A549 (cell line): Measurements from ENCODE around the gene ANO4. TPM values are rescaled to one million over a fixed set of nuclear protein-coding genes. Genes with fewer than 3 reads are reported as not detected.

Source experiments
- ATAC-seq, 2 experiments: fragments of 200-7000 bp in 1 of 2; fragments of >200 bp in 1 of 2; cut with Nextera tagmentation in 1 of 2; cut with Tn5 transposase in 1 of 2; 3 replicates each; pipeline versions ENCODE4 v1.8.0 to v1.9.1; 2018 to 2020; ENCODE audit warnings: mild to moderate bottlenecking in 1 of 2, moderate library complexity in 1 of 2
- CTCF ChIA-PET: fragments of 300-600 bp; sonication (Branson Sonifier 250); formaldehyde crosslinking; extraction: SDS; loops from one replicate; lab custom pipeline; 2021; ENCODE audit warnings: antibody characterized with exemption, inconsistent platforms; lab: Yijun Ruan, JAX
- POLR2A ChIA-PET: fragments of 350-600 bp; formaldehyde crosslinking; extraction: SDS; loops from one replicate; lab custom pipeline; 2021; ENCODE audit warnings: antibody characterized with exemption, inconsistent platforms; lab: Yijun Ruan, JAX
- DNase-seq, 2 experiments: peaks; one replicate each; pipeline versions ENCODE4 v3.0.0 to v3.0.0-alpha.2; 2011 to 2016; ENCODE audit warnings: low read depth in 1 of 2, low spot score in 1 of 2
- FAIRE-seq: peaks from 2 replicates; lab custom pipeline; 2011; peaks lifted over from hg19 to GRCh38; lab: Jason Lieb, UNC
- H3K27ac ChIP-seq, 2 experiments: fragments of >200 bp; sonication (Bioruptor Twin); formaldehyde crosslinking; 3 replicates each; pipeline ENCODE4 v1.5.1; 2016 to 2017
- H3K4me1 ChIP-seq: fragments of >200 bp; sonication (Bioruptor Twin); formaldehyde crosslinking; 3 replicates; pipeline ENCODE4 v1.6.1; 2016
- H3K4me2 ChIP-seq: fragments of >200 bp; sonication (Bioruptor Twin); formaldehyde crosslinking; 3 replicates; pipeline ENCODE4 v1.6.1; 2016
- H3K4me3 ChIP-seq: fragments of >200 bp; sonication (Bioruptor Twin); formaldehyde crosslinking; 3 replicates; pipeline ENCODE4 v1.5.1; 2016
- H3K9me3 ChIP-seq: fragments of >200 bp; sonication (Bioruptor Twin); formaldehyde crosslinking; 3 replicates; pipeline ENCODE4 v1.6.1; 2016
- EHF ChIP-seq: fragments of 250-450 bp; sonication (Bioruptor Pico); IDR thresholded peaks from 2 replicates; pipeline ENCODE4 v1.5.0; 2020; ENCODE audit warnings: mild to moderate bottlenecking
- ELK1 ChIP-seq: fragments of 150-350 bp; IDR thresholded peaks from 2 replicates; pipeline ENCODE4 v1.6.1; 2014; ENCODE audit warnings: low read depth, mild to moderate bottlenecking, low read length
- ESRRA ChIP-seq: fragments of 150-350 bp; IDR thresholded peaks from 2 replicates; pipeline ENCODE4 v1.6.1; 2014; ENCODE audit warnings: mild to moderate bottlenecking, low read length, borderline replicate concordance
- FOSL2 ChIP-seq, 2 experiments: fragments of 450-650 bp in 1 of 2; fragments of >200 bp in 1 of 2; sonication (Bioruptor Twin) in 1 of 2; formaldehyde crosslinking; IDR thresholded peaks; 2 replicates each; pipeline versions ENCODE4 v1.5.0 to v1.6.1; 2016 to 2020; ENCODE audit warnings: mild to moderate bottlenecking in 1 of 2, moderate library complexity in 1 of 2
- FOXS1 ChIP-seq: fragments of 250-450 bp; sonication (Bioruptor Pico); IDR thresholded peaks from 2 replicates; pipeline ENCODE4 v1.5.0; 2020; ENCODE audit warnings: mild to moderate bottlenecking, moderate library complexity
- GATA3 ChIP-seq: IDR thresholded peaks from 2 replicates; pipeline ENCODE4 v1.6.1; 2012; ENCODE audit warnings: borderline replicate concordance
- HEYL ChIP-seq: fragments of 250-450 bp; sonication (Bioruptor Pico); IDR thresholded peaks from 2 replicates; pipeline ENCODE4 v1.8.0; 2021; ENCODE audit warnings: mild to moderate bottlenecking, moderate library complexity
- HOXB5 ChIP-seq: fragments of 250-450 bp; sonication (Bioruptor Pico); IDR thresholded peaks from 2 replicates; pipeline ENCODE4 v1.5.0; 2020; ENCODE audit warnings: mild to moderate bottlenecking, moderate library complexity
- KDM1A ChIP-seq: fragments of 200-600 bp; sonication (generic); IDR thresholded peaks from 2 replicates; pipeline ENCODE4 v1.6.1; 2016; ENCODE audit warnings: low read depth, mild to moderate bottlenecking
- NFE2L2 ChIP-seq: fragments of 150-350 bp; conservative IDR thresholded peaks from 2 replicates; pipeline ENCODE4 v1.6.1; 2014; ENCODE audit warnings: low read length
- NR3C1 ChIP-seq: fragments of >200 bp; sonication (Bioruptor Twin); formaldehyde crosslinking; IDR thresholded peaks from 3 replicates; pipeline ENCODE4 v1.6.1; 2017
- POLR2AphosphoS2 ChIP-seq: conservative IDR thresholded peaks from 2 replicates; pipeline ENCODE4 v1.6.1; 2012; ENCODE audit warnings: low read length, improper control_type of control experiment, inconsistent platforms
- RNF2 ChIP-seq: fragments of 200-600 bp; sonication (generic); IDR thresholded peaks from 2 replicates; pipeline ENCODE4 v1.6.1; 2016; ENCODE audit warnings: low read depth, mild to moderate bottlenecking, antibody characterized with exemption, moderate library complexity, borderline replicate concordance
- SREBF2 ChIP-seq: fragments of 450-650 bp; IDR thresholded peaks from 2 replicates; pipeline ENCODE4 v1.6.1; 2014; ENCODE audit warnings: mild to moderate bottlenecking, moderate library complexity
- TFCP2L1 ChIP-seq: fragments of 250-450 bp; sonication (Bioruptor Pico); IDR thresholded peaks from 2 replicates; pipeline ENCODE4 v1.5.0; 2021; ENCODE audit warnings: mild to moderate bottlenecking
- TP53 ChIP-seq: fragments of 250-450 bp; sonication (Bioruptor Pico); IDR thresholded peaks from 2 replicates; pipeline ENCODE4 v1.5.0; 2021; ENCODE audit warnings: mild to moderate bottlenecking, moderate library complexity
- ZFP36 ChIP-seq: fragments of 450-650 bp; IDR thresholded peaks from 2 replicates; pipeline ENCODE4 v1.6.1; 2014; ENCODE audit warnings: borderline replicate concordance; ENCODE audit not compliant: partially characterized antibody
- WGBS: methylation state at CpG from one replicate; pipeline ENCODE4 v1.1.6; 2017; ENCODE audit errors: missing lambda C conversion rate; 5-methylcytosine and 5-hydroxymethylcytosine counted together
- polyA plus RNA-seq, 4 experiments: library from polyadenylated mRNA; depleted of rRNA in 3 of 4; stranded (reverse); fragments of >200 nt; fragmentation: RNase III in 1 of 4; extraction: RNeasy Plus Mini Kit Qiagen cat#74134 plus additional on column Dnase treatment in 1 of 4; gene quantifications; 2 replicates in 3 of 4; 3 replicates in 1 of 4; pipeline ENCODE4 v1.2.3, GENCODE V29; 2011 to 2017
- TF ChIP-seq, protein P1 (sequence below): fragments of 450-650 bp; IDR thresholded peaks from 2 replicates; pipeline ENCODE4 v1.6.1; 2014; ENCODE audit warnings: antibody characterized with exemption
- TF ChIP-seq, protein P2 (sequence below): fragments of 250-450 bp; sonication (Bioruptor Pico); IDR thresholded peaks from 2 replicates; pipeline ENCODE4 v1.5.0; 2021; ENCODE audit warnings: mild to moderate bottlenecking, moderate library complexity, borderline replicate concordance
- TF ChIP-seq, protein P3 (sequence below): fragments of >200 bp; sonication (Bioruptor Twin); formaldehyde crosslinking; IDR thresholded peaks from 3 replicates; pipeline ENCODE4 v1.5.1; 2016

The ANO4 gene
- polyA plus RNA-seq, 2 of the 4 experiments (the other 2 are of a cell fraction) = 0.17 TPM; not detected in 1

- peak in 1 of 2 experiments; percentile 7 for DNase-seq
- Histone ChIP-seq H3K4me3 (no peak overlapping the region), H3K4me2 (no peak overlapping the region), H3K27ac (no peak overlapping the region), H3K4me1 (no peaks in the 10 kb centered on the region), H3K9me3 (no peaks in the 10 kb centered on the region)
- TF ChIP-seq HOXB5 (CRISPR knock-in tag) = no peak
- TF ChIP-seq NFE2L2 = no peak
- TF ChIP-seq HEYL (CRISPR knock-in tag) = no peak
- TF ChIP-seq NR3C1 = no peak
- no peak for TF ChIP-seq ELK1
- TF ChIP-seq EHF = no peak
- no peak for TF ChIP-seq TFCP2L1
- no peak for TF ChIP-seq ZFP36
- TF ChIP-seq, protein P1, sequence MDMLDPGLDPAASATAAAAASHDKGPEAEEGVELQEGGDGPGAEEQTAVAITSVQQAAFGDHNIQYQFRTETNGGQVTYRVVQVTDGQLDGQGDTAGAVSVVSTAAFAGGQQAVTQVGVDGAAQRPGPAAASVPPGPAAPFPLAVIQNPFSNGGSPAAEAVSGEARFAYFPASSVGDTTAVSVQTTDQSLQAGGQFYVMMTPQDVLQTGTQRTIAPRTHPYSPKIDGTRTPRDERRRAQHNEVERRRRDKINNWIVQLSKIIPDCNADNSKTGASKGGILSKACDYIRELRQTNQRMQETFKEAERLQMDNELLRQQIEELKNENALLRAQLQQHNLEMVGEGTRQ = no peak
- no peak for TF ChIP-seq KDM1A
- TF ChIP-seq ESRRA = no peak
- no peak for TF ChIP-seq FOXS1 (CRISPR knock-in tag)
- no peak for TF ChIP-seq RNF2
- no peak for TF ChIP-seq GATA3
- TF ChIP-seq, protein P2, sequence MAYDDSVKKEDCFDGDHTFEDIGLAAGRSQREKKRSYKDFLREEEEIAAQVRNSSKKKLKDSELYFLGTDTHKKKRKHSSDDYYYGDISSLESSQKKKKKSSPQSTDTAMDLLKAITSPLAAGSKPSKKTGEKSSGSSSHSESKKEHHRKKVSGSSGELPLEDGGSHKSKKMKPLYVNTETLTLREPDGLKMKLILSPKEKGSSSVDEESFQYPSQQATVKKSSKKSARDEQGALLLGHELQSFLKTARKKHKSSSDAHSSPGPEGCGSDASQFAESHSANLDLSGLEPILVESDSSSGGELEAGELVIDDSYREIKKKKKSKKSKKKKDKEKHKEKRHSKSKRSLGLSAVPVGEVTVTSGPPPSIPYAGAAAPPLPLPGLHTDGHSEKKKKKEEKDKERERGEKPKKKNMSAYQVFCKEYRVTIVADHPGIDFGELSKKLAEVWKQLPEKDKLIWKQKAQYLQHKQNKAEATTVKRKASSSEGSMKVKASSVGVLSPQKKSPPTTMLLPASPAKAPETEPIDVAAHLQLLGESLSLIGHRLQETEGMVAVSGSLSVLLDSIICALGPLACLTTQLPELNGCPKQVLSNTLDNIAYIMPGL (CRISPR knock-in tag) = no peak
- TF ChIP-seq, protein P3, sequence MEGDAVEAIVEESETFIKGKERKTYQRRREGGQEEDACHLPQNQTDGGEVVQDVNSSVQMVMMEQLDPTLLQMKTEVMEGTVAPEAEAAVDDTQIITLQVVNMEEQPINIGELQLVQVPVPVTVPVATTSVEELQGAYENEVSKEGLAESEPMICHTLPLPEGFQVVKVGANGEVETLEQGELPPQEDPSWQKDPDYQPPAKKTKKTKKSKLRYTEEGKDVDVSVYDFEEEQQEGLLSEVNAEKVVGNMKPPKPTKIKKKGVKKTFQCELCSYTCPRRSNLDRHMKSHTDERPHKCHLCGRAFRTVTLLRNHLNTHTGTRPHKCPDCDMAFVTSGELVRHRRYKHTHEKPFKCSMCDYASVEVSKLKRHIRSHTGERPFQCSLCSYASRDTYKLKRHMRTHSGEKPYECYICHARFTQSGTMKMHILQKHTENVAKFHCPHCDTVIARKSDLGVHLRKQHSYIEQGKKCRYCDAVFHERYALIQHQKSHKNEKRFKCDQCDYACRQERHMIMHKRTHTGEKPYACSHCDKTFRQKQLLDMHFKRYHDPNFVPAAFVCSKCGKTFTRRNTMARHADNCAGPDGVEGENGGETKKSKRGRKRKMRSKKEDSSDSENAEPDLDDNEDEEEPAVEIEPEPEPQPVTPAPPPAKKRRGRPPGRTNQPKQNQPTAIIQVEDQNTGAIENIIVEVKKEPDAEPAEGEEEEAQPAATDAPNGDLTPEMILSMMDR = no peak
- no peak for TF ChIP-seq TP53
- no peak for FAIRE-seq
- CTCF ChIA-PET = no interaction called here
- WGBS = 35% methylated on average over 2 of the region's 2 CpGs
- ATAC-seq = peak; percentile 34 to 54; a peak in 4 of 6 replicates
- POLR2A ChIA-PET = no interaction called here
These were observed 199.4 kb downstream of the ANO4 start for GRCh38 chr12:100993916-100994450.

DNA sequence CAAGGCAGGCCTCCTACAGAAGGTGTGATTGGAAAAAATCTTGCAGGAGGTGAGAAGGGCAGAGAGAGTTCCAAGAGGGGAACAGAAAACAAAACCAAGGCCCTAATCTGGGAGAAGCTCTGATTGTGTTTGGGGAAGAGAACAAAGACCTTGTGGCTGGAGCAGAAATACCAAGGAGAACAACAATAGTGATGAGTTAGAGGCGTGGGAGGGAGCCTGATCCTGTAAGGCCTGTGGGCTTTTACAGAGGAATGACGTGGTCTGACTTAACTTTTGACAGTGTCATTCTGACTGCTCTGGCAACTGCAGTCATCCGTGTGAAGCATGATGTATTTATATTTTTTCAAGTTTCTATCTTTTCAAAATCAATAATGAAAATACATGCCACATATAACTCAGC is 200.6 kb downstream of the ANO4 start:
- WGBS = 2% methylated on average over 3 of the region's 3 CpGs
- Histone ChIP-seq H3K4me2 (no peak overlapping the region), H3K4me3 (no peak overlapping the region), H3K4me1 (no peaks in the 10 kb centered on the region)
- POLR2A ChIA-PET = no interaction called here
- TF ChIP-seq SREBF2 (no peak), POLR2AphosphoS2 (no peak), FOSL2 (IDR thresholded peaks at IDR 0.05) (no peak), FOSL2 (CRISPR knock-in tag; IDR thresholded peaks at IDR 0.05) (no peak), HEYL (CRISPR knock-in tag) (no peak)
- TF ChIP-seq, all 56 proteins: peak for 0
- ATAC-seq = no peak
- FAIRE-seq = no peak
- DNase-seq = no peak
- Histone ChIP-seq H3K27ac (no peak overlapping the region), H3K9me3 (no peaks in the 10 kb centered on the region)
- CTCF ChIA-PET = interaction anchor here (1.5 kb wide), 1 partner anchor 8 kb away, joined by 3 read pairs; no protein-coding TSS in a partner anchor
